Measurements from ENCODE around the gene SMOC1.

Gene SMOC1

DNA sequence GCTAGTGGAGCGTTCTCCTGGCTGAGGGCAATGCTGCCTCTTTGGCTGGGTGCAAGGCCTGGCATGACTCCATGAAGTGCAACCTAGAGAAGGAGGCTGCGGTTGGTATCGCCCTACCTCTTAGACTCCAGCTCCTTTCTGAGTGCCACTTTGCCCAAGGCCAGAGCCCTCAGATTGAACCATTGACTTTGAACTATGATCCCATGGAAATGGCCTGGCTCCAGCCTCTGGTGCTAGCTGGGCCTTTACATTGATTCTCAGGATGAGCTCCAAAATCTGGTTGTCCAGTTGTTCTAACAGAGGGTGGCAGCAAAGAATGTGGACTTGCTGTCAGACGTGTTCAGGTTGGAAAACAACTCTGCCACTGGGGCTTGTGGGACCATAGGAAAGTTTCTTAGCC lies 16.1 kb upstream of the SMOC1 start:
- no peak for DNase-seq (ENCODE audit: low read depth)

GRCh38 chr14:69865701-69866365 lies 13.4 kb upstream of the SMOC1 start:
- no peak for DNase-seq (ENCODE audit: low read depth)

- no peak for DNase-seq (ENCODE audit: low read depth)
Observed at GRCh38 chr14:69868363-69868963, 10.8 kb upstream of the SMOC1 start.

- no peak for DNase-seq (ENCODE audit: low read depth)
Observed at GRCh38 chr14:69870613-69871012, 8.6 kb upstream of the SMOC1 start.

GRCh38 chr14:69873877-69874780 lies 5.1 kb upstream of the SMOC1 start:
- DNase-seq (ENCODE audit: low read depth) = no peak

DNA sequence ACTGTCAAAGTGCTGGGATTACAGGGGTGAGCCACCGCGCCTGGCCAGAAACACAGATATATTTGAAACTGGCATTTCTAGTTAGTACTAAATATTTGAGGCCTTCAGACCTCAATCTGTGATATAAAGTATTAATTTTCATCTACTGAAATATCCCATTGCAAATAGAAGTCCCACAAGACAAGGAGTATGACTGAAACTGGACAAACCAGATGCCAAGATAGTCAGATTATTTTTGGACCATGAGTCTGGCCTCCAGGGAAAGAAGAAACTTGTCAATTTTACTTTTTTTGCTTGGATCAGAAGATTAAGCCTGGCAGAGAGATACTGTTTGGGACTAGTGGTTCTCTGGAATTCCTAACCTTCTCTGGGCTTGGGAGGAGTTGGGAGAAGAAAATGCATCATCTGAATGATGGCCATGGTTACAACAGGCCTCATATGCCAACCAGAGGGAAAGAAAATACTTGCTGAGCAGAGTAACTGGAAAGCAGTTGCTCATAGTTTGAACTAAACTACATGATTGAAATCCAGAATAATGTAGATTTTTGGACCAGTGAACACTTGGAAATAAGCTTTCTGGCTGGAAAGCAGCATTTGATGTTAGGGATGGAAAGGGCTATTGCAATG lies 2.9 kb upstream of the SMOC1 start:
- DNase-seq (ENCODE audit: low read depth) = no peak

GRCh38 chr14:69876848-69877306 lies 2.3 kb upstream of the SMOC1 start:
- no peak for DNase-seq (ENCODE audit: low read depth)

- DNase-seq (ENCODE audit: low read depth) = no peak
Observed at GRCh38 chr14:69877492-69877891, 1.7 kb upstream of the SMOC1 start.

GRCh38 chr14:69878251-69878650 lies 965 bp upstream of the SMOC1 start:
- no peak for DNase-seq (ENCODE audit: low read depth)

- no peak for DNase-seq (ENCODE audit: low read depth)
Observed at GRCh38 chr14:69880044-69880487, 850 bp downstream of the SMOC1 start.

GRCh38 chr14:69880893-69881292 lies 1.7 kb downstream of the SMOC1 start:
- DNase-seq (ENCODE audit: low read depth) = no peak

DNA sequence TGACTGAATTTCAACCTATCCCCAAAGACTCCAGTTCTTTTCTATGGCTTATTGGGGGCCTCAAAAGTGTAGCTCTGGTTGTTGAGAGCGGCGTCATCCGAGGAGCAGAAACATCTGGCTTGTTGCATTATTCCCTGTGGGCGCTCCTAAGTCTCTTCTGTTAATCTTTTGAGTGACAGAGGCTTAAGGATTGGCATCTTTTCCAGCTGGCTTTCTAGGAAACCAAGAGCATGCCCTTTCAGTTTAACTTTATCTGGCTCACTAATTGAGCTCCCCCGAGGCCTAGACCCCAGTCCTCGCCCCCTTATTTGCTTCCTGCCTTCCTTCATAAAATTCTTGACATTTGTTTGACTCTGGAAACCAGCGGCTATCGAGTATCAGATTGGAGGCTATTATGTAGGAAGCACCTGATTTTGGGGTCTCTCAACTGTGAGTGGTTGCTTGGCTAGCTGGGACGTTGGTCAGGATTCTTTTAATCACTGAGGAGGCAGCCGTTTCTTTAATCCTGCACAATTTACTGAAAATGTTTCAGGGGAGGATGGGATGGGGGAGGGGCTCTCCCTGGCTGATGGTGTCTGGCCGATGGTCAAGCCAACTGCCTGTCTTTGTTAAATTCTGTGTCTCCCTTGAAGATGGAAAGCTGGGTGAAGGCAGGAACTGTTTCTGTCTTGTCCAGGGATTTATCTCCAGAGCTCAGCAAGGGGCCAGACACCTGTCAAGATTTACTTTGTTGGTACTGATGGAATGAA lies 3.1 kb downstream of the SMOC1 start:
- no peak for DNase-seq (ENCODE audit: low read depth)

DNA sequence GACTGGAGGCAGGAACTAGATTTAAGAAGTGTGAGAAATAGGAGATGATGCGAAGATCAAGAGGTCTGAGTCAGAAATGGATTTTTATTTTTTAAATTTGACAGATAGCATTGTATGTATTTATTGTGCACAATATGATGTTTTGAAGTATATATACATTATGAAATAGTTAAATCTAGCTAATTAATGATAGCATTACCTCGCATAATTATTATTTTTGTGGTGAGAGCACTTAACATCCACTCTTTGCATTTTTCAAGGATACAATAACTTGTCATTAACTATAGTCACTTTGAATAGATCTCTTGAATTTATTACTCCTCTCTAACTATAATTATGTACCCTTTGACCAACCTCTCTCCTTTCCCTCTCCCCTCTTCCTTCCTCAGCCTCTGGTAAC lies 3.7 kb downstream of the SMOC1 start:
- DNase-seq (ENCODE audit: low read depth) = no peak

GRCh38 chr14:69886453-69887242 lies 7.4 kb downstream of the SMOC1 start:
- no peak for DNase-seq (ENCODE audit: low read depth)

DNA sequence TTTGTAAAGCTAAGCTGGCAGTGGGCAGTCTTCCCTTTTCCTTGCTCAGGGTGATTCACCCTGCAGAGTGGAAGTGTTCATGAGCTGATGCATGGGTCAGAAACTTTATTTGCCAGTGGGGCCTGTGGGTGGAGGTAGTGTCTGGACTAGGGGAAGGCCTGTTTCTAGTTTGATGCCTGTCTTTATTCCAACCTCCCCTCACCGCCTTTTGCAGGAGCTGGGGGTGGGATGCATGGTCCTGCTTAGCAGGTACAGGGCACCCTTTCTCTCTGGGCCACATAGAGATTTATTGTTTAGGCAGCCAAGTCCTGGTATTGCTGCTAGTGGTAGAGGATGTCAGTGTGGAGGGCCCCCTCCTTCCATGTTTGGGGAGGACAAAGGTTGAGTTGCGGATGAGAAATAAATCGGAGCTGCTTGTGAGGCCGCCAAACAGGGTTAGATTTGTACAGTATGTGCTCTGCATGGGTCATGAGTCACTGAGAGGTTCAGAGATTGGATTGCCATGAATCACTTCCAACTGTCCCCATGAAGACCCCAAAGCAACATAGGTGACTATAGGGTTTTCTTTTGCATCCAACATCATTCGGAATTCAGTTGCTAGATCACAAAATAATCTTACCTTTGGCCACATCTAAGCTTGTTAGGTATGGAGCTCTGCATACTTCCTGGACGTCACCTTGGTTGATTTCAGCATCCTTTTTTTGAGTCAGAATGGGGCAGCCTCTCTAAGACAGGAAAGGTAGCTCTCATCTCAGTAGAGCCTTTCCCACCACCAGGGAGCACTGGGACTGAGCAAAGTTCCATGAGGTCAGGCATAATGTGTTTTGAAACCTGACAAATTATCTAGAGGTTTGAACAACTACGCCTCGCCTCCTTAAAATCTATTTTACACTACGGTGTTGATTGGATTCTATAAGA lies 8.8 kb downstream of the SMOC1 start:
- no peak for DNase-seq (ENCODE audit: low read depth)

GRCh38 chr14:69891422-69891821 lies 12.2 kb downstream of the SMOC1 start:
- no peak for DNase-seq (ENCODE audit: low read depth)

- no peak for DNase-seq (ENCODE audit: low read depth)
Observed at GRCh38 chr14:69895109-69895508, 15.9 kb downstream of the SMOC1 start.

DNA sequence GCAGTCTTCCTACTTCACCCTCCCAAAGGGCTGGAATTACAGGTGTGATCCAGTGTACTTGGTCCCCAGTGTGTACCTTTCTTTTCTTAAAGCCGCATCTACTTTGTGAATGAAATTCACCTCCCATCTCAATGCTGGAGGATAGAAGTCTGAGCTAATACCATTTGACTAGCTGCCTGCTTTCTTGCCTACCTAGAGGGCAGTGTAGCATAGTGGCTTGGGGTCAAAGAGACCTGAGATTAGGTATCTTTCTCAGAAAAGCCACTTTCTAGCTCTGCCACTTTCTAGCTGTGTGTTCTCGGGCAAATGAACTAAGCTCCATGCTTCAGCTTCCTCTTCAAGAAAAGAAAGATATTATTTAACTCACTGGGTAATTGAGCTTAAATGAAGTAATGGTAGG lies 16.9 kb downstream of the SMOC1 start:
- no peak for DNase-seq (ENCODE audit: low read depth)

DNA sequence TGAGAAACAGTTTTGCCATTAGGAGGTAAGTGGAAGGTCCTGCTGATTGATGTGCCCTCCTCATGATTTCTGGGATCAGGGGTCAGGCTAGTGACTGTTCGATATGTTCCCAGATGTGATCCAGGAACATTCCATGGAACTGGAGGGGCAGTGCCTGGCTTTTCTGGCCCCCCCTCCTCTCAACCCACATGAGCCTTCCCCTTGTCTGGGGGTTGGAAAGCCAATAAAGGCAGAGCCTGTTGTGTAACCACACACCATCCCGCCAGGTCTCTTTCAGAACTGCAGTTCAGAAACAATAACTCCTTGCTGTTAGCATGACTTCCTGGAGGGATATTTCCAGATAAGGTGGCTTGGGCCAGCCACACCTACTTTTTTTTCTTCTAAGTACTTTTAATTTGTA lies 17.8 kb downstream of the SMOC1 start:
- no peak for DNase-seq (ENCODE audit: low read depth)

GRCh38 chr14:69900603-69901002 lies 21.4 kb downstream of the SMOC1 start:
- DNase-seq (ENCODE audit: low read depth) = no peak

All from activated T-cell treated with anti-CD3 and anti-CD28 coated beads for 1 hour (primary cell).